Renal pelvis (tissue), 4 donors: ENCODE data around the gene C19orf73. TPM values are rescaled to one million over a fixed set of nuclear protein-coding genes. Genes with fewer than 3 reads are reported as not detected.

Source experiments
- DNase-seq: peaks from one replicate; pipeline ENCODE4 v3.0.0-alpha.2; 2013
- polyA plus RNA-seq, 3 donors: library from polyadenylated mRNA; unstranded; fragments of 120-200 nt; gene quantifications; one replicate each; pipeline ENCODE4 v1.2.1, GENCODE V29; 2013; ENCODE audit not compliant: insufficient read length in 3 of 3

C19orf73 gene
- polyA plus RNA-seq, 3 donors: 1.1 to 1.4 (median 1.1) TPM

DNA sequence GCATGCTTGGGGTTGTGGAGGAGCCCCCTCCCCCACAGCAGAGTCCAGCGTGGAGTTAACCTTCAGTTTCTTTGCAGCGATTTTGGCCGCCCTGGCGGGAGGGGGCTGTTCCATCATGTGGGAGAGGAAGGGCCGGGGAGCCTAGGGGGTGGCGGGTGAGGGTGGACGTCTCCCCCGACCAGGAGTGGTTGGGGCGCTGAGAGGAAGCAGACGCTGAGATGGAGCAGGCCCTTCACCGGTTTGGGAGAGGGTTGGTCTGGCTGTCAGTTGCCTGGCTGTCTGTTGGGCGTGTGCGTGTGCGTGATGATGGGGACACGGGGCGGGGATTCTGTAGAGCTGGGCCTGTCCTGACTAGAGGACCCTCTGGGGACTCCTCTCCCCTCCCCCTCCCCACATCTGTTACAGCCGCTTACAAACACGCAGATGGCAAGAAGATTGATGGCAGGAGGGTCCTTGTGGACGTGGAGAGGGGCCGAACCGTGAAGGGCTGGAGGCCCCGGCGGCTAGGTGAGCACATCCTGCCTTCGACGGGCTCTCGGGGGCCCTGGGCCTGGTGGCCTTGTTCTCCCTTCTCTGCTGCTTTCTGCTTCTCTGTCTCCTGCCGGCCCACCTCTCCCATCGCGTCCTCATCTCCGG is 14.6 kb downstream of the C19orf73 start:
- peak; percentile 65 for DNase-seq

DNA sequence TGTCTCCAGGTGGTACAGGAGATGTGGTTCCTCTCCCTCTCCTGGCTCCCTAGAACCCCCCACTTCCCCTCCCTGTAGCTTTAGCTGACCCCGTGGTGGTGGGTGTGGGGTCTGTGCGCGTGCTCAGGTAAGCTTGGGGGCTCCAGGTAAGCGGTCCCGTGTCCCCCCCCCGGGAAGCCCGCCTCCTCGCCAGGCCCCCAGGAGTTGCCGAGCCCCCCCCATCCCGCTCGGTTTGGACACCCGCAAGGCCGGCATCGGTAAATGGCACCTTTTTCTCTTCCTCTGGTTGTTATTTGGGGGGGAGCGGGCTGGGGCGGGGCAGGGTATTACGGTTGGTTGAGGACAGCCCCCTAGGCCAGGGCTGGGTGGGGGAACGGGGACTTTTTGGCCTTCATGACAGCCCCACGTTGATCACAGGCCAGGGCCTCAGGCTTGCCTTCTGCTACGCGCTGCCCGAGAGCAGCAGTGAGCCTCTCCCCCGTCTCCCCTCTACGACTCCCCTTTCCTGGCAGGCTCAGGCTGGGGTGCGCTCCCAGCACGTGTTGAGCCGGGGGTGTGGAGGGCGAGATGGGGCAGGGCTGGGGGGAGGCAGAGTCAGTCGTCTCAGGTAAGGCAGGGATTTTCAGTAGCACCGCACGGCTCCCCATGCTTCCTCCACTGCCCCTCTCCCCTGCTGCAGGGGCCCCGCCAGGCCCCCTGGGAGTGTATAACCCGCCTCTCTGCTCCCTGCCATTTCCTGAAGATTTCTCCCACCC is 15.4 kb downstream of the C19orf73 start:
- no peak for DNase-seq

GRCh38 chr19:49102303-49102702 is 16.6 kb downstream of the C19orf73 start:
- DNase-seq: no peak

DNA sequence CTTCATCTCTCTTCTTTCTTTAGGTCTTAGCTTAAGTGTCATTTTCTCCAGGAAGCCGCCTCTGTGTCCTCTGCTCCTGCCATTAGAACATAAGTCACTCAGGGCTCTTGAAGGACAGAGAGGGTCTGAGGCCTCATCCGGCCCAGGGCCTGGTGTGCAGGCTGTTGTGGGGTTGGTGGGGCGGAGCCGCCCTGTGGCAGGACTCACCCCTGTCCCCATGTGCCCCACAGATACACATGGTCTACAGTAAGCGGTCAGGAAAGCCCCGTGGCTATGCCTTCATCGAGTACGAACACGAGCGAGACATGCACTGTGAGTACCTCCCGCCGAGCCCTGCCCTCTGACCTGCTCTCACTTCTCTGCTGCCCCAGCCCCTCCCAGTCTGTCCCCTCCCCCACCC is 17.8 kb downstream of the C19orf73 start:
- no peak for DNase-seq

DNA sequence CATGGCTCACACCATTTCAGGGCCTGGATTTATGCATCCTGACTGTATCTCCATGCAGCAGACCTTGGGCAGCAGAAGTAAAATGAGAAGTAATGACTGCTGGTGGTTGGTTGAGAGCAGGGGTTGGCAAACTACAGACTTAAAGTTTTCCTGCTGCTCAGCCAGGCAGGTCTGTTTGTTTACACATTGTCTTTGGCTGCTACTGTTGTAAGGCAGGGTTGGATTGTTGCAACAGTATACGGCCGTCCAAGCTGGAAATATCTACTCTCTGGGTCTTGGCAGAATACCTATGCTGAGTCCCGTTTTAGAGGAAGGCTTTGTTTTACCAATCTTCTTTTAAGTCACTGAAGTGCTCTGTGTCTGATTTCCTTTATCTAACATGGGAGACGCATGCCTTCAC is 20.1 kb downstream of the C19orf73 start:
- no peak for DNase-seq

DNA sequence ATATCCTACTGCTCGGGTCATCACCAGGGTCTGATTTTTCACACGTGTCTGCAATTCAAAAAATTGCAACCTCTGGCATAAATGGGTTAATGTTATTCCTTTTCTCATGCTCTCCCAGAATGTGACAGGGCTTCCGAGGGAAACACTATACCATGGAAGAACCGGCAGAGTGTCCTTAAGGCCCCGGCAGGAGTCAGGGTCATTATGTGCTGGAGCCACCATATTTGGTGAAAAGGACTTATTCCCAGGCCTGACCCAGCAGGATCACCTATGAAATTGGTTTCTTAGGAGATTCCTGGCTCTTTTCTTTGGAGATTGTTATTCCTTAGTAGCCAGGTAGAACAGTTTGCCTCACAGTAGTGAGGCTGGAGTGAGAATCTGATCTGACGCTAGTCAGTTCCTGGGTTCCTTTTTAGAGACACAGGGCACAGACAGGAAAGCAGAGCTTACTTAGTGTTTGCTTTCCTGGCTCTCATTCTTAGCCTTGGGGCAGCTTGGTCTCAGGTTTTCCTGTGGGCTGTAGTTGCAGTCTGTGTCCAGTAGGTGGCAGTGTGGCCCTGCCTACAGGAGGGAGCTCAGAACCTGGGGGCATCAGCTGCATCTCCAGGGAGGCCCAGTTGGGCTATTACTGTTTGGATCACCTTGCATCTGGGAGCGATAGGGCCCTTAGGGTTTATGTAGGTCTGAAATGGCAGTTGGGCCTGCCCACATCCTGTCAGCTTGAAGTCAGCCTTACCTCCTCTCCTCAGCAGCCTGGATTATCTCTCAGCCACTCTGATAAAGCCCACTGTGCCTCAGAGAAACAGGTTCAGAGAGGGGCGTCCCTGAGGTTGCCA is 21.3 kb downstream of the C19orf73 start:
- DNase-seq: peak; percentile 52

- DNase-seq: no peak
Observed at GRCh38 chr19:49094505-49095482, 24.1 kb downstream of the C19orf73 start.

- DNase-seq: no peak
Observed at GRCh38 chr19:49092686-49093085, 26.3 kb downstream of the C19orf73 start.

DNA sequence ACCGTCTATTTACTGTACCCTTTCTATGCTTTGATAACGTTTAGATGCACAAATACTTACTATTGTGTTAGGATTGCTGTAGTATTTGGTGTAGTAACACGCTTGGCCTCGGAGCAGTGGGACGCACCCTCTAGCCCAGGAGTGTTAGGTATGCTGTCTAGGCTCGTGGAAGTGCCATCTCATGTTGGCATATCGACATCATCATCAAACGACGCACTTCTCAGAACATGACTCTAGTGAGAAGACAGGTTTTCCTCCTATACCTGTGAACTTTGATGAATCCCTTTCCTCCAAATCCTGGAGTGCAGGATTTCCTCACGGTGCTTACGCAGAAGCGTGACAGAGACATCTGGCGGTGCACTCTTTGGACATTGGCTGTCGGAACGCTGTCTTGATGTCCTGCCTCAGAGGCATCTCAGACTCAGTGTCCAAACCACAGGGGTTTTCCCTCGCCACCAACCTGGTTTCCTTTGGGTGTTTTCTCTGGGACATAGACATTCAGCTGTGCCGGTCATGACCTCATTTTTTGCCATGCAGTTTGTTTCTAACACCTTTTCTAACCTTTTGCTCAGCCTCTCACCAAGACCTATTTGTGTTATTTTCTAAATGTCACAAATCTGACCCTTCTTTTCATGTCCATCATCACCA is 27.4 kb downstream of the C19orf73 start:
- no peak for DNase-seq

- no peak for DNase-seq
Observed at GRCh38 chr19:49086296-49086695, 32.6 kb downstream of the C19orf73 start.

GRCh38 chr19:49085868-49086232 is 33.1 kb downstream of the C19orf73 start:
- no peak for DNase-seq

DNA sequence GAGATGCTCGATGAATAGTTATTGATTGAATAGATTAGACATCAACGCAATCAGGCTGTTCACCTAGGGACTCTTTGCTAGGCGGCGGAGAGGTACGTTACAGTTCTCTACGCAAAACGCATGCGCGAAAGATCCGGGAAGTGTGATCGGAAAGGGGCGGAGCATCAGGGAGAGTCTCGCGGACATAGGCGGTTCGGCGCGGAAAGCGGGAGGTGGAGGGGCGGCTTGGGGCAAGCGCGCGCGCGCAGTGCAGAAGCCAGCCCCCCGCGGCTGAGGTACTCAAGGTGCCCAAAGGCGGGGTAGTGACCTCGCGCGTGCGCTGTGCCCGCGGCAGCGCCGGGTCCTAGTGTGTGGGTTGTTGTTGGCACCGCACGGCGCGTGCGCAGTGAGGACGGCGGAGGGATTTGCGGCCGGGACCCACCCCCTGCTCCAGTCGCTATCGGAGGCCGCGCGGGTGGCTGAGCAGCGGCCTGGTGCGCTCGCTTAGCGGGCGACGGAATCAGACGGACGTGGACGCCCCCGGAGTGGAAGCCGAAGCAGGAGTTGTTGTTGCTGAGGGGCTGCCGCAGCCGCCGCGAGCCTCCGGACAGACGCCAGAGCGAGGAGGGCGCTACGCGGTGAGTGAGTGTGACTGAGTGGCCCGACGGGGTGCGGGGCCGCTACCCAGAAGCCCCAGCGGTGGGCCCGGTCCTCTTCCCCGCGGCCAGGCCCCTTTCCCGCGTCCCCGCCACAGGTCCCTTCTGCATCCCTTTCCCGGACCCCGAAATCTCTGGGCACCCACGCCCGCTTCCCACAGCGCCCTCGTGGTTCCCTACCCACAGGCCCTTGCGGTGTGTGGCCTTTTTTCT is 33.7 kb downstream of the C19orf73 start, which contains the start of gene SNRNP70:
SNRNP70 (plus strand) TSS at position 432 of the 848 bp plus-strand sequence. CDS start 964 bp downstream, outside the sequence.
- DNase-seq: peak; percentile 99

DNA sequence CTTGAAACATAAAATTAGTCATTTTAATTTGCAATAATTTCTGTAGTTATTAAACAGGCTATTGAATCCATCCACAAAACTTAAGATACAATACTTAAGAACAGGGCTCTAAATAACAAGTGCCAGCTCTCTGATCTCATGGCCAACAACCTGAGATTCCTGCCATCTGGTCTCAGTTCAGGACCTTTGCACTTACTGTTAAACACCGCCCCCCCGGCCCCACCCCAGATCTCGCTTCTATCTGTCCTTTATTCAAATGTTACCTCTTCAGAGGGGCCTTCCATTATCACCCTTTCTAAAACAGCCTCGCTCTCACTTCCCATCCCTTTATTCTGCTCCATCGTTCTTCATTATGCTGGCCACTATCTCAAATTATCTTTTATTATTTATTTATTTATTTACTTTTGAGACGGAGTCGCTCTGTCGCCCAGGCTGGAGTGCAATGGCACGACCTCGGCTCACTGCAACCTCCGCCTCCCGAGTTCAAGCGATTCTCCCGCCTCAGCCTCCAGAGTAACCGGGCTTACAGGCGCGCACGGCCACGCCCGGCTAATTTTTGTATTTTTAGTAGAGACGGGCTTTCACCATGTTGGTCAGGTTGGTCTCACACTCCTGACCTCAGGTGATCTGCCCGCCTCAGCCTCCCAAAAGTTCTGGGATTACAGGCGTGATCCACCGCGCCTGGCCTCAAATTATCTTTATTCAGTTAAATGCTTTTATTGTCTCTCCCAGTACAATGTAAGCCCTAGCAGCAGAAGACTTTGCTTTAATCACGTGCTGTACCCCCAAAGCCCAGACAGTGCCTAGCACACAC is 34.5 kb downstream of the C19orf73 start:
- DNase-seq: no peak

DNA sequence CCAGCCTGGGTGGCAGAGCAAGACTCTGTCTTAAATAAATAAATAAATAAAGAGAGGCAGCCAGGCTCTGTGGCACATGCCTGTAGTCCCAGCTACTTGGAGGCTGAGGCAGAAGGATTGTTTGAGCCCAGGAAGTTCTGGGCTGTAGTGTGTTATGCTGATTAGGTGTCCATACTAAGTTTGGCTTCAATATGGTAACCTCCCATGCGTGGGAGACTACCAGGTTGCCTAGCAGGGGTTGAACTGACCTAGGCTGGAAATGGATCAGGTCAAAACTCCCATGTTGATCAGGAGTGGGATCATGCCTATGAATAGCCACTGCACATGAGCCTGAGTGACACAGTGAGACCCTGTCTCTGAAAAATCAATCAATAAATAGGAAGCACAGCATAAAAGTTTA is 37.7 kb downstream of the C19orf73 start:
- no peak for DNase-seq

DNA sequence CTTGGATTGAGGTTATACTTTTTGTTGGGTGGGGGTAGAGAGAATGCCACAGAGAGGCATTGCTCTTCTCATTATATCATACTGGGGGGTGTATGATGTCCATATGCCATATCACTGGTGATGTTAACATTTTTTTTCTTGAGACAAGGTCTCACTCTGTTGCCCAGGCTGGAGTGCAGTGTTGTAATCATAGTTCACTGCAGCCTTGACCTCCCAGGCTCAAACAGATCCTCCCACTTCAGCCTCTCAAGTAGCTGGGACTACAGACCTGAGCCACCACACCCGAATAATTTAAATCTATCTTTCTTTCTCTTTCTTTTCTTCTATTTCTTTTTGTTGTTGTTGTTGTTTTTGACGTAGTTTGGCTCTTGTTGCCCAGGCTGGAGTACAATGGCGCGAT is 38.6 kb downstream of the C19orf73 start:
- no peak for DNase-seq

DNA sequence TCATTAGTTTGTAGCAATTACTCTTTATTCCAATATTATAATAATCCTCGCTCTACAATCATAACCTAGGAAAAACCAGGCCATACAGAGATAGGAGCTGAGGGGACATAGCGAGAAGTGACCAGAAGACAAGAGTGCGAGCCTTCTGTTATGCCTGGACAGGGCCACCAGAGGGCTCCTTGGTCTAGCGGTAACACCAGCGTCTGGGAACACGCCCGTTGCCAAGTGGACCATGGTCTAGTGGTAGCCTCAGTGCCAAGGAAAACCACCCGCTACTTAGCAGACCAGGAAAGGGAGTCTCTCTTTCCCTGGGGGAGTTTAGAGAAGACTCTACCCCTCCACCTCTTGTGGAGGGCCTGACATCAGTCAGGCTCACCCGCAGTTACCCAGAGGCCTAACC is 44.1 kb downstream of the C19orf73 start:
- peak; percentile 29 for DNase-seq

- DNase-seq: no peak
Observed at GRCh38 chr19:49073514-49074378, 45.2 kb downstream of the C19orf73 start.
